ENCODE data around the gene PRKCH. TPM values are rescaled to one million over a fixed set of nuclear protein-coding genes. Genes with fewer than 3 reads are reported as not detected.

PRKCH gene
- total and polyA plus RNA-seq, 2 of the 13 experiments (the other 11 are each of a cell fraction or from before 2014, with no cell fraction given): 0.48 to 1.3 TPM

DNA sequence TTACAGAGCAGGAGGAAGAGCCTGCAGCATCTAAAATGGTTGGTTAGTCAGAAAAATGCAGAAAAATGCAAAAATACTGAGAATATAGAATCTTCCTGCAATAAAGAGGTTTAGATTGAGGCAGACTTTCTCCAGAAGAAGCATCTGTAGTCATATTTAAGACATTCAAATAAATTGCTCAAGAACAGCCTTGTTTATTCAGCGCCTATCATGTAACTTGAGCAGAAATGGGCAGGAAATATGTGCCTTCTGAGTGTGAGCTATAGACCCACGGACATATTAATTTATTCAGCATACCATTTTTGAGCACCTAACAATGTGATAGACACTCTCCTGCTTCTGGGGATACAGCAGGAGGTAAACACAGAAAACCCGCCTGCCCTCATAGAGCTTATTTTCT is 272.0 kb downstream of the PRKCH start:
- intact Hi-C loops (cut with micrococcal nuclease; ENCODE audit: unreplicated experiment) (no loop called here), in situ Hi-C loops (cut with HindIII; ENCODE audit: extremely low pct_ligation_motif_present, low pct_unique_long_range_greater_than_20kb) (no loop called here)
- ChIA-PET POLR2A (no interaction called here), CTCF (ENCODE audit: low intra/inter-chr PET ratio, low total read pairs) (no interaction called here)
- Histone ChIP-seq H3K27ac (ENCODE audit: extremely low read length, insufficient read depth, low read length) (no peak overlapping the region), H3K27me3 (ENCODE audit: control insufficient read depth in 1 of 2, insufficient read depth in 2 of 2, low read length in 2 of 2) (no peaks in the 10 kb centered on the region; a peak in 2 of 5 replicates), H3K4me3 (replicated peaks in 1 of 3; ENCODE audit: insufficient read depth in 1 of 3, low read depth in 2 of 3, low read length in 3 of 3) (no peak overlapping the region), H3K36me3 (replicated peaks in 1 of 2; ENCODE audit: control insufficient read depth in 1 of 2, insufficient read depth in 2 of 2, low read length in 2 of 2) (no peaks in the 10 kb centered on the region), H3K9ac (ENCODE audit: insufficient read depth, low read depth, low read length) (no peak overlapping the region), H2AFZ (ENCODE audit: low read length) (no peak overlapping the region), H3K4me2 (ENCODE audit: low read depth, low read length) (no peak overlapping the region), H4K20me1 (ENCODE audit: insufficient read depth, low read length) (no peaks in the 10 kb centered on the region), H3K79me2 (ENCODE audit: insufficient read depth, low read length) (no peaks in the 10 kb centered on the region), H3K9me3 (ENCODE audit: low read length) (no peaks in the 10 kb centered on the region), H3K4me1 (ENCODE audit: insufficient read depth, low read length) (peaks cover 30% of the 10 kb centered on the region)
- BruUV-seq (replicated peaks): no TSS peak
- no peak for DNase-seq (ENCODE audit: low spot score)
- 77% methylated on average over 3 of the region's 3 CpGs for WGBS (ENCODE audit: low lambda C conversion rate)
- no peak for FAIRE-seq
- ATAC-seq: no peak
- no peak for TF ChIP-seq ZBTB46 (CRISPR knock-in tag; IDR thresholded peaks at IDR 0.05; ENCODE audit: borderline replicate concordance)
- TF ChIP-seq MIER2 (CRISPR knock-in tag; IDR thresholded peaks at IDR 0.05): no peak
- no peak for TF ChIP-seq NFE2L1 (CRISPR knock-in tag; IDR thresholded peaks at IDR 0.05; ENCODE audit: borderline replicate concordance)
- TF ChIP-seq, protein P1, sequence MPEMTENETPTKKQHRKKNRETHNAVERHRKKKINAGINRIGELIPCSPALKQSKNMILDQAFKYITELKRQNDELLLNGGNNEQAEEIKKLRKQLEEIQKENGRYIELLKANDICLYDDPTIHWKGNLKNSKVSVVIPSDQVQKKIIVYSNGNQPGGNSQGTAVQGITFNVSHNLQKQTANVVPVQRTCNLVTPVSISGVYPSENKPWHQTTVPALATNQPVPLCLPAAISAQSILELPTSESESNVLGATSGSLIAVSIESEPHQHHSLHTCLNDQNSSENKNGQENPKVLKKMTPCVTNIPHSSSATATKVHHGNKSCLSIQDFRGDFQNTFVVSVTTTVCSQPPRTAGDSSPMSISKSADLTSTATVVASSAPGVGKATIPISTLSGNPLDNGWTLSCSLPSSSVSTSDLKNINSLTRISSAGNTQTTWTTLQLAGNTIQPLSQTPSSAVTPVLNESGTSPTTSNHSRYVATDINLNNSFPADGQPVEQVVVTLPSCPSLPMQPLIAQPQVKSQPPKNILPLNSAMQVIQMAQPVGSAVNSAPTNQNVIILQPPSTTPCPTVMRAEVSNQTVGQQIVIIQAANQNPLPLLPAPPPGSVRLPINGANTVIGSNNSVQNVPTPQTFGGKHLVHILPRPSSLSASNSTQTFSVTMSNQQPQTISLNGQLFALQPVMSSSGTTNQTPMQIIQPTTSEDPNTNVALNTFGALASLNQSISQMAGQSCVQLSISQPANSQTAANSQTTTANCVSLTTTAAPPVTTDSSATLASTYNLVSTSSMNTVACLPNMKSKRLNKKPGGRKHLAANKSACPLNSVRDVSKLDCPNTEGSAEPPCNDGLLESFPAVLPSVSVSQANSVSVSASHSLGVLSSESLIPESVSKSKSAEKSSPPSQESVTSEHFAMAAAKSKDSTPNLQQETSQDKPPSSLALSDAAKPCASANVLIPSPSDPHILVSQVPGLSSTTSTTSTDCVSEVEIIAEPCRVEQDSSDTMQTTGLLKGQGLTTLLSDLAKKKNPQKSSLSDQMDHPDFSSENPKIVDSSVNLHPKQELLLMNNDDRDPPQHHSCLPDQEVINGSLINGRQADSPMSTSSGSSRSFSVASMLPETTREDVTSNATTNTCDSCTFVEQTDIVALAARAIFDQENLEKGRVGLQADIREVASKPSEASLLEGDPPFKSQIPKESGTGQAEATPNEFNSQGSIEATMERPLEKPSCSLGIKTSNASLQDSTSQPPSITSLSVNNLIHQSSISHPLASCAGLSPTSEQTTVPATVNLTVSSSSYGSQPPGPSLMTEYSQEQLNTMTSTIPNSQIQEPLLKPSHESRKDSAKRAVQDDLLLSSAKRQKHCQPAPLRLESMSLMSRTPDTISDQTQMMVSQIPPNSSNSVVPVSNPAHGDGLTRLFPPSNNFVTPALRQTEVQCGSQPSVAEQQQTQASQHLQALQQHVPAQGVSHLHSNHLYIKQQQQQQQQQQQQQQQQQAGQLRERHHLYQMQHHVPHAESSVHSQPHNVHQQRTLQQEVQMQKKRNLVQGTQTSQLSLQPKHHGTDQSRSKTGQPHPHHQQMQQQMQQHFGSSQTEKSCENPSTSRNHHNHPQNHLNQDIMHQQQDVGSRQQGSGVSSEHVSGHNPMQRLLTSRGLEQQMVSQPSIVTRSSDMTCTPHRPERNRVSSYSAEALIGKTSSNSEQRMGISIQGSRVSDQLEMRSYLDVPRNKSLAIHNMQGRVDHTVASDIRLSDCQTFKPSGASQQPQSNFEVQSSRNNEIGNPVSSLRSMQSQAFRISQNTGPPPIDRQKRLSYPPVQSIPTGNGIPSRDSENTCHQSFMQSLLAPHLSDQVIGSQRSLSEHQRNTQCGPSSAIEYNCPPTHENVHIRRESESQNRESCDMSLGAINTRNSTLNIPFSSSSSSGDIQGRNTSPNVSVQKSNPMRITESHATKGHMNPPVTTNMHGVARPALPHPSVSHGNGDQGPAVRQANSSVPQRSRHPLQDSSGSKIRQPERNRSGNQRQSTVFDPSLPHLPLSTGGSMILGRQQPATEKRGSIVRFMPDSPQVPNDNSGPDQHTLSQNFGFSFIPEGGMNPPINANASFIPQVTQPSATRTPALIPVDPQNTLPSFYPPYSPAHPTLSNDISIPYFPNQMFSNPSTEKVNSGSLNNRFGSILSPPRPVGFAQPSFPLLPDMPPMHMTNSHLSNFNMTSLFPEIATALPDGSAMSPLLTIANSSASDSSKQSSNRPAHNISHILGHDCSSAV (CRISPR knock-in tag; IDR thresholded peaks at IDR 0.05; ENCODE audit: borderline replicate concordance): no peak
- TF ChIP-seq ZNF749 (CRISPR knock-in tag; IDR thresholded peaks at IDR 0.05; ENCODE audit: borderline replicate concordance): no peak
- TF ChIP-seq KLF11 (CRISPR knock-in tag; IDR thresholded peaks at IDR 0.05): no peak
- TF ChIP-seq UBTF (CRISPR knock-in tag; IDR thresholded peaks at IDR 0.05): no peak
- TF ChIP-seq ZNF614 (CRISPR knock-in tag; IDR thresholded peaks at IDR 0.05; ENCODE audit: borderline replicate concordance): no peak
- no peak for TF ChIP-seq PPARG (CRISPR knock-in tag; conservative IDR thresholded peaks at IDR 0.05)
- TF ChIP-seq, protein P2, sequence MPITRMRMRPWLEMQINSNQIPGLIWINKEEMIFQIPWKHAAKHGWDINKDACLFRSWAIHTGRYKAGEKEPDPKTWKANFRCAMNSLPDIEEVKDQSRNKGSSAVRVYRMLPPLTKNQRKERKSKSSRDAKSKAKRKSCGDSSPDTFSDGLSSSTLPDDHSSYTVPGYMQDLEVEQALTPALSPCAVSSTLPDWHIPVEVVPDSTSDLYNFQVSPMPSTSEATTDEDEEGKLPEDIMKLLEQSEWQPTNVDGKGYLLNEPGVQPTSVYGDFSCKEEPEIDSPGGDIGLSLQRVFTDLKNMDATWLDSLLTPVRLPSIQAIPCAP (CRISPR knock-in tag; IDR thresholded peaks at IDR 0.05; ENCODE audit: low read depth): no peak
- TF ChIP-seq ZNF572 (CRISPR knock-in tag; IDR thresholded peaks at IDR 0.05): no peak
- no peak for TF ChIP-seq TMF1 (CRISPR knock-in tag; IDR thresholded peaks at IDR 0.05; ENCODE audit: low read depth)
